ENCODE data around the gene GRIN3B.

- TF ChIP-seq CTCF (IDR thresholded peaks at IDR 0.05) (no peak), POLR2A (IDR thresholded peaks at IDR 0.05) (no peak)
Observed at GRCh38 chr19:1019616-1019961, 19.4 kb downstream of the GRIN3B start.
